Panc1 (cell line): ENCODE results near the gene FLT3.

Experiments used
- POLR2AphosphoS5 ChIP-seq: IDR thresholded peaks from 2 replicates; pipeline ENCODE4 v1.6.1; 2012; ENCODE audit warnings: mild to moderate bottlenecking, low read depth, low read length, moderate library complexity
- REST ChIP-seq, 2 experiments: IDR thresholded peaks; 2 replicates each; pipeline ENCODE4 v1.6.1; 2011 to 2012; ENCODE audit warnings: low read depth in 2 of 2, control low read depth in 1 of 2, low read length in 1 of 2, mild to moderate bottlenecking in 1 of 2, moderate library complexity in 1 of 2; ENCODE audit not compliant: insufficient read depth in 1 of 2
- SIN3A ChIP-seq: IDR thresholded peaks from 2 replicates; pipeline ENCODE4 v1.6.1; 2012; ENCODE audit warnings: low read depth, mild to moderate bottlenecking, low read length, moderate library complexity, borderline replicate concordance; ENCODE audit not compliant: insufficient read depth
- TCF7L2 ChIP-seq: IDR thresholded peaks from 2 replicates; pipeline ENCODE4 v1.6.1; 2011; ENCODE audit warnings: mild to moderate bottlenecking, low read depth, low read length, inconsistent platforms
- TF ChIP-seq, protein P1 (sequence below): fragments of 450-650 bp; IDR thresholded peaks from 2 replicates; pipeline ENCODE4 v1.5.1; 2017; ENCODE audit warnings: mild to moderate bottlenecking

- TF ChIP-seq, protein P1, sequence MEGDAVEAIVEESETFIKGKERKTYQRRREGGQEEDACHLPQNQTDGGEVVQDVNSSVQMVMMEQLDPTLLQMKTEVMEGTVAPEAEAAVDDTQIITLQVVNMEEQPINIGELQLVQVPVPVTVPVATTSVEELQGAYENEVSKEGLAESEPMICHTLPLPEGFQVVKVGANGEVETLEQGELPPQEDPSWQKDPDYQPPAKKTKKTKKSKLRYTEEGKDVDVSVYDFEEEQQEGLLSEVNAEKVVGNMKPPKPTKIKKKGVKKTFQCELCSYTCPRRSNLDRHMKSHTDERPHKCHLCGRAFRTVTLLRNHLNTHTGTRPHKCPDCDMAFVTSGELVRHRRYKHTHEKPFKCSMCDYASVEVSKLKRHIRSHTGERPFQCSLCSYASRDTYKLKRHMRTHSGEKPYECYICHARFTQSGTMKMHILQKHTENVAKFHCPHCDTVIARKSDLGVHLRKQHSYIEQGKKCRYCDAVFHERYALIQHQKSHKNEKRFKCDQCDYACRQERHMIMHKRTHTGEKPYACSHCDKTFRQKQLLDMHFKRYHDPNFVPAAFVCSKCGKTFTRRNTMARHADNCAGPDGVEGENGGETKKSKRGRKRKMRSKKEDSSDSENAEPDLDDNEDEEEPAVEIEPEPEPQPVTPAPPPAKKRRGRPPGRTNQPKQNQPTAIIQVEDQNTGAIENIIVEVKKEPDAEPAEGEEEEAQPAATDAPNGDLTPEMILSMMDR = no peak
- no peak for TF ChIP-seq REST (IDR thresholded peaks at IDR 0.05; ENCODE audit: insufficient read depth in 1 of 2, low read depth in 2 of 2, low read length in 1 of 2)
- no peak for TF ChIP-seq POLR2AphosphoS5
- TF ChIP-seq SIN3A = no peak
- no peak for TF ChIP-seq TCF7L2
These were observed 138.9 kb downstream of the FLT3 start for GRCh38 chr13:27961227-27962085.
